ENCODE data around the gene PDPN. TPM values are rescaled to one million over a fixed set of nuclear protein-coding genes. Genes with fewer than 3 reads are reported as not detected.

The PDPN gene
- total and polyA plus RNA-seq, 2 of the 4 experiments (the other 2 are of a cell fraction), result 0.31 TPM; not detected in 1

DNA sequence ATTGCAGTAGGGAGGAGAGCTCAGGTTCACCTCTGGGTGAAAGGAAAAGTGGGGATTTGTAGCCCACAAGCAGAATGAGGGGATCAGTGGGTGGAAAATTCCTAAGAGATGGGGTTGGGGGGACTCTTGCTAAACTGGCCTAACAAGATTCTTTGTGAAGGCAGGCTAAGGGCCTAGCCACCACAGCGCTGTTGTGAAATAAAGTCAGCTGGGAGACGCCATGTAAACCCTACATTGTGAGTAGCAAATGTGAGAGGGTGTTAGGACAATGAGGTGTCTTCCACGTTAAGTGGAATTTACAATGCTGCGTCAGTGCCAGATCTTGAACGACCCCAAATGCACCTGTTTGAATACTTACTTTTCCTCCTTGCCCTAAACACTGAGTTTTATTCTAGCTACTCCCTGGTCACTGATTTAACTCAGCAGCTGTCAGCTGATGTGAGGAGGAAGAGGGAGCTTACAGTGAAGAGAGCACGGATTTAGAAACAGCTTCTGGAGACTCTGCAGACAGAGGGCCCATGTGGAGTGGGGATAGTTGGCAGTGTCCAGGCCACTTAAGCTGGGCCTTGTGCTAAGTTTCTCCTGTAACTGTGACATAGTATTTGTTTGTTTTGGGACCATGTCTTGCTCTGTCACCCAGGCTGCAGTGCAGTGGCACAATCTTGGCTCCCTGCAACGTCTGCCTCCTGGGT, 17.3 kb downstream of the PDPN start:
- Histone ChIP-seq H3K27ac (ENCODE audit: insufficient read depth, low read length) (no peak overlapping the region), H4K91ac (ENCODE audit: insufficient read depth, low read depth, low read length) (no peak overlapping the region), H4K5ac (ENCODE audit: low read depth, low read length) (no peak overlapping the region), H2AFZ (replicated peaks; ENCODE audit: low read length, poor library complexity) (no peak overlapping the region), H3K23ac (ENCODE audit: low read depth, low read length) (no peak overlapping the region), H3K9me3 (ENCODE audit: control insufficient read depth, insufficient read depth, low read length) (peaks cover 14% of the 10 kb centered on the region), H2AK9ac (replicated peaks; ENCODE audit: low read depth, low read length, poor library complexity) (no peak overlapping the region), H2BK120ac (ENCODE audit: low read depth, low read length) (no peak overlapping the region), H3K18ac (ENCODE audit: low read depth, low read length) (no peak overlapping the region), H3K9me1 (ENCODE audit: insufficient read depth, low read length) (no peaks in the 10 kb centered on the region), H3K56ac (ENCODE audit: extremely low read depth, insufficient read depth, low read length) (no peak overlapping the region), H3K9ac (ENCODE audit: low read depth, low read length) (no peak overlapping the region), H2BK20ac (ENCODE audit: low read depth, low read length) (no peak overlapping the region), H3K36me3 (ENCODE audit: control insufficient read depth, insufficient read depth, low read length) (no peaks in the 10 kb centered on the region), H3K4ac (ENCODE audit: low read depth, low read length) (no peak overlapping the region), H3K14ac (replicated peaks; ENCODE audit: low read depth, low read length) (no peak overlapping the region), H2BK15ac (ENCODE audit: low read depth, low read length) (no peak overlapping the region), H3K4me2 (ENCODE audit: low read depth, low read length) (no peak overlapping the region), H2BK5ac (ENCODE audit: low read depth, low read length, poor library complexity, severe bottlenecking) (no peak overlapping the region), H4K20me1 (ENCODE audit: insufficient read depth, low read length) (no peaks in the 10 kb centered on the region), H3K4me3 (ENCODE audit: insufficient read depth, low read depth, low read length) (no peak overlapping the region), H3K27me3 (ENCODE audit: control insufficient read depth, insufficient read depth, low read length) (no peaks in the 10 kb centered on the region), H3K79me1 (ENCODE audit: low read depth in 1 of 2, low read length in 2 of 2) (no peaks in the 10 kb centered on the region), H3K4me1 (ENCODE audit: control insufficient read depth, insufficient read depth, low read length) (no peaks in the 10 kb centered on the region; the same call in 1 of the 2 replicates), H4K8ac (ENCODE audit: low read depth in 2 of 2, low read length in 2 of 2) (no peak overlapping the region), H2AK5ac (ENCODE audit: low read depth, low read length) (no peak overlapping the region)
- WGBS, 2 experiments (ENCODE audit: extremely low coverage in 2 of 2, insufficient read length in 1 of 2), result no CpG with 5 or more reads among the region's 7 CpGs
- CTCF ChIA-PET, result no interaction called here
- in situ Hi-C loops (cut with MboI; ENCODE audit: low sequenced_read_pairs) (no loop called here), intact Hi-C loops (cut with micrococcal nuclease) (no loop called here), dilution Hi-C loops (cut with HindIII; ENCODE audit: low sequenced_read_pairs, unreplicated experiment) (no loop called here)
- BruUV-seq (replicated peaks), result no TSS peak
- DNase-seq (no peak), ATAC-seq (ENCODE audit: low read depth) (no peak)
- TF ChIP-seq POLR2A (IDR thresholded peaks at IDR 0.05; ENCODE audit: low read depth, low read length), result no peak
- TF ChIP-seq RAD21 (IDR thresholded peaks at IDR 0.05; ENCODE audit: low read length), result no peak
- TF ChIP-seq CHD1 (IDR thresholded peaks at IDR 0.05; ENCODE audit: low read depth, low read length), result no peak
- no peak for TF ChIP-seq SMC3 (IDR thresholded peaks at IDR 0.05; ENCODE audit: low read depth, low read length)
- no peak for TF ChIP-seq MAZ (IDR thresholded peaks at IDR 0.05; ENCODE audit: borderline replicate concordance, low read depth, low read length)
- TF ChIP-seq USF2 (IDR thresholded peaks at IDR 0.05; ENCODE audit: low read depth, low read length), result no peak
- TF ChIP-seq FOS (IDR thresholded peaks at IDR 0.05; ENCODE audit: low read depth, low read length), result no peak
- no peak for TF ChIP-seq NFE2L2 (IDR thresholded peaks at IDR 0.05; ENCODE audit: low read depth, low read length)
- no peak for TF ChIP-seq RCOR1 (IDR thresholded peaks at IDR 0.05; ENCODE audit: insufficient replicate concordance, low read length)
- TF ChIP-seq, protein P1, sequence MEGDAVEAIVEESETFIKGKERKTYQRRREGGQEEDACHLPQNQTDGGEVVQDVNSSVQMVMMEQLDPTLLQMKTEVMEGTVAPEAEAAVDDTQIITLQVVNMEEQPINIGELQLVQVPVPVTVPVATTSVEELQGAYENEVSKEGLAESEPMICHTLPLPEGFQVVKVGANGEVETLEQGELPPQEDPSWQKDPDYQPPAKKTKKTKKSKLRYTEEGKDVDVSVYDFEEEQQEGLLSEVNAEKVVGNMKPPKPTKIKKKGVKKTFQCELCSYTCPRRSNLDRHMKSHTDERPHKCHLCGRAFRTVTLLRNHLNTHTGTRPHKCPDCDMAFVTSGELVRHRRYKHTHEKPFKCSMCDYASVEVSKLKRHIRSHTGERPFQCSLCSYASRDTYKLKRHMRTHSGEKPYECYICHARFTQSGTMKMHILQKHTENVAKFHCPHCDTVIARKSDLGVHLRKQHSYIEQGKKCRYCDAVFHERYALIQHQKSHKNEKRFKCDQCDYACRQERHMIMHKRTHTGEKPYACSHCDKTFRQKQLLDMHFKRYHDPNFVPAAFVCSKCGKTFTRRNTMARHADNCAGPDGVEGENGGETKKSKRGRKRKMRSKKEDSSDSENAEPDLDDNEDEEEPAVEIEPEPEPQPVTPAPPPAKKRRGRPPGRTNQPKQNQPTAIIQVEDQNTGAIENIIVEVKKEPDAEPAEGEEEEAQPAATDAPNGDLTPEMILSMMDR (conservative IDR thresholded peaks at IDR 0.05; ENCODE audit: low read depth, low read length), result no peak
- TF ChIP-seq RFX5 (IDR thresholded peaks at IDR 0.05; ENCODE audit: low read depth, low read length), result no peak
- POLR2A ChIA-PET (ENCODE audit: unreplicated experiment), result no interaction called here

Measured in IMR-90 (cell line).